Neural progenitor cell (in vitro differentiated cells): Measurements from ENCODE around the gene TRHDE. TPM values are rescaled to one million over a fixed set of nuclear protein-coding genes. Genes with fewer than 3 reads are reported as not detected.

Experiments
- DNase-seq: peaks from one replicate; pipeline ENCODE4 v3.0.0-alpha.2; 2016; ENCODE audit warnings: low spot score
- H2AFZ ChIP-seq: fragments of 200-600 bp; sonication (generic); replicated peaks from 2 replicates; pipeline ENCODE4 v1.6.1; 2016; ENCODE audit warnings: antibody characterized with exemption
- H3F3A ChIP-seq: fragments of 200-600 bp; sonication (generic); 2 replicates; pipeline ENCODE4 v1.6.1; 2016; ENCODE audit warnings: antibody characterized with exemption, low read depth
- H3K27ac ChIP-seq: fragments of 200-600 bp; sonication (generic); 2 replicates; pipeline ENCODE4 v1.5.1; 2016; ENCODE audit warnings: mild to moderate bottlenecking
- H3K27me3 ChIP-seq: fragments of 200-600 bp; sonication (generic); 2 replicates; pipeline ENCODE4 v1.6.1; 2016; ENCODE audit warnings: mild to moderate bottlenecking, moderate library complexity
- H3K36me3 ChIP-seq: fragments of 200-600 bp; sonication (generic); 2 replicates; pipeline ENCODE4 v1.5.1; 2016
- H3K4me1 ChIP-seq: fragments of 200-600 bp; sonication (generic); 2 replicates; pipeline ENCODE4 v1.6.1; 2016; ENCODE audit warnings: mixed run types
- H3K4me2 ChIP-seq: fragments of 200-600 bp; sonication (generic); 2 replicates; pipeline ENCODE4 v1.6.1; 2016
- H3K4me3 ChIP-seq: fragments of 200-600 bp; sonication (generic); 2 replicates; pipeline ENCODE4 v1.5.1; 2016
- H3K79me2 ChIP-seq: fragments of 200-600 bp; sonication (generic); 2 replicates; pipeline ENCODE4 v1.6.1; 2016; ENCODE audit warnings: low read depth
- H3K9ac ChIP-seq: fragments of 200-600 bp; sonication (generic); 2 replicates; pipeline ENCODE4 v1.6.1; 2016
- H3K9me3 ChIP-seq: fragments of 200-600 bp; sonication (generic); 2 replicates; pipeline ENCODE4 v1.5.1; 2016; ENCODE audit warnings: low read depth
- H4K20me1 ChIP-seq: fragments of 200-600 bp; sonication (generic); 2 replicates; pipeline ENCODE4 v1.6.1; 2016; ENCODE audit warnings: low read depth
- H3K27ac Mint-ChIP-seq: 3 replicates; pipeline ENCODE4 v1.8.0; 2021; ENCODE audit warnings: mixed read lengths
- H3K27me3 Mint-ChIP-seq: 2 replicates; pipeline ENCODE4 v1.8.0; 2022; ENCODE audit warnings: low read depth, mild to moderate bottlenecking, inconsistent platforms, moderate library complexity, mixed read lengths; ENCODE audit not compliant: insufficient read depth
- H3K36me3 Mint-ChIP-seq: 3 replicates; pipeline ENCODE4 v1.8.0; 2021; ENCODE audit warnings: mixed read lengths
- H3K4me1 Mint-ChIP-seq: 3 replicates; pipeline ENCODE4 v1.8.0; 2021; ENCODE audit warnings: mixed read lengths
- H3K4me3 Mint-ChIP-seq: 3 replicates; pipeline ENCODE4 v1.8.0; 2021; ENCODE audit warnings: mild to moderate bottlenecking, moderate library complexity, mixed read lengths
- H3K9me3 Mint-ChIP-seq: 3 replicates; pipeline ENCODE4 v1.8.0; 2020; ENCODE audit warnings: mixed read lengths
- CTCF ChIP-seq: fragments of 200-600 bp; sonication (generic); IDR thresholded peaks from 2 replicates; pipeline ENCODE4 v1.5.1; 2017; ENCODE audit warnings: antibody characterized with exemption, mild to moderate bottlenecking
- EZH2 ChIP-seq: fragments of 200-600 bp; sonication (generic); IDR thresholded peaks from 2 replicates; pipeline ENCODE4 v1.6.1; 2017; ENCODE audit warnings: antibody characterized with exemption, mild to moderate bottlenecking, moderate library complexity
- EZH2phosphoT487 ChIP-seq: fragments of 200-600 bp; sonication (generic); IDR thresholded peaks from 2 replicates; pipeline ENCODE4 v1.6.1; 2017; ENCODE audit warnings: antibody characterized with exemption
- total RNA-seq: library from RNA; depleted of rRNA; stranded (reverse); fragments of >200 nt; gene quantifications from 2 replicates; pipeline ENCODE4 v1.2.3, GENCODE V29; 2015; ENCODE audit warnings: low replicate concordance

TRHDE gene
- total RNA-seq, 1 donor from 2014 or later, result 4.5 TPM

- Histone ChIP-seq H3K9me3 (no peaks in the 10 kb centered on the region), H3K36me3 (no peaks in the 10 kb centered on the region), H3K79me2 (no peaks in the 10 kb centered on the region), H3K4me3 (no peak overlapping the region), H3K4me1 (peaks cover 18% of the 10 kb centered on the region), H4K20me1 (no peaks in the 10 kb centered on the region), H3K4me2 (peak overlapping the region; percentile 31), H3F3A (no peaks in the 10 kb centered on the region), H3K27me3 (no peaks in the 10 kb centered on the region), H3K9ac (no peak overlapping the region), H3K27ac (no peak overlapping the region), H2AFZ (no peak overlapping the region)
- TF ChIP-seq EZH2, result no peak
- TF ChIP-seq EZH2phosphoT487, result no peak
- TF ChIP-seq CTCF, result no peak
- Mint-ChIP-seq H3K4me1 (peaks cover 22% of the 10 kb centered on the region), H3K9me3 (no peaks in the 10 kb centered on the region), H3K4me3 (no peak overlapping the region), H3K27ac (no peak overlapping the region), H3K36me3 (no peaks in the 10 kb centered on the region), H3K27me3 (no peaks in the 10 kb centered on the region)
- DNase-seq, result no peak
Measured at GRCh38 chr12:72676556-72676955, 404.4 kb downstream of the TRHDE start.

- no peak for DNase-seq
- no peak overlapping the region for H3K4me3 Mint-ChIP-seq
- no peaks in the 10 kb centered on the region for H3K27me3 ChIP-seq
- no peak overlapping the region for H2AFZ ChIP-seq
- H3K36me3 Mint-ChIP-seq, result no peaks in the 10 kb centered on the region
- no peaks in the 10 kb centered on the region for H3K9me3 ChIP-seq
- no peaks in the 10 kb centered on the region for H3K27me3 Mint-ChIP-seq
- no peak overlapping the region for H3K9ac ChIP-seq
- H3K27ac Mint-ChIP-seq, result no peak overlapping the region
- no peak for TF ChIP-seq CTCF
- no peak for TF ChIP-seq EZH2phosphoT487
- TF ChIP-seq EZH2, result no peak
- no peak overlapping the region for H3K4me3 ChIP-seq
- no peaks in the 10 kb centered on the region for H4K20me1 ChIP-seq
- no peaks in the 10 kb centered on the region for H3K79me2 ChIP-seq
- H3F3A ChIP-seq, result no peaks in the 10 kb centered on the region
- no peaks in the 10 kb centered on the region for H3K36me3 ChIP-seq
- peaks cover 22% of the 10 kb centered on the region for H3K4me1 Mint-ChIP-seq
- H3K9me3 Mint-ChIP-seq, result no peaks in the 10 kb centered on the region
- H3K27ac ChIP-seq, result no peak overlapping the region
- peaks cover 18% of the 10 kb centered on the region for H3K4me1 ChIP-seq
- peak overlapping the region; percentile 31 for H3K4me2 ChIP-seq
Measured at GRCh38 chr12:72677139-72677538, 405.0 kb downstream of the TRHDE start.

- Histone ChIP-seq H3K4me3 (no peak overlapping the region), H3K27me3 (no peaks in the 10 kb centered on the region), H2AFZ (peak overlapping the region; percentile 38), H3K4me2 (no peak overlapping the region), H3K9me3 (no peaks in the 10 kb centered on the region), H3K4me1 (peaks cover 18% of the 10 kb centered on the region), H4K20me1 (no peaks in the 10 kb centered on the region), H3K79me2 (no peaks in the 10 kb centered on the region), H3K27ac (no peak overlapping the region), H3K36me3 (no peaks in the 10 kb centered on the region), H3F3A (no peaks in the 10 kb centered on the region), H3K9ac (no peak overlapping the region)
- H3K36me3 Mint-ChIP-seq, result no peaks in the 10 kb centered on the region
- peaks cover 18% of the 10 kb centered on the region for H3K4me1 Mint-ChIP-seq
- TF ChIP-seq EZH2, result no peak
- TF ChIP-seq CTCF, result no peak
- no peak for TF ChIP-seq EZH2phosphoT487
- H3K9me3 Mint-ChIP-seq, result no peaks in the 10 kb centered on the region
- no peak overlapping the region for H3K27ac Mint-ChIP-seq
- H3K27me3 Mint-ChIP-seq, result no peaks in the 10 kb centered on the region
- H3K4me3 Mint-ChIP-seq, result no peak overlapping the region
- DNase-seq, result no peak
Measured at GRCh38 chr12:72677846-72678245, 405.7 kb downstream of the TRHDE start.
